ENCODE results near the gene CHMP3.
"Not testable (repeated sequence)": the region's sequence is repeated elsewhere in the genome, so short reads cannot be mapped to it uniquely, and the experiment has no call there.

Gene CHMP3

GRCh38 chr2:86499326-86499725 is 63.9 kb downstream of the CHMP3 start:
- Histone ChIP-seq H3K27ac (no peak overlapping the region), H3K4me3 (no peak overlapping the region)
- DNase-seq (ENCODE audit: low spot score) = no peak
- TF ChIP-seq CTCF (IDR thresholded peaks at IDR 0.05) = no peak

- no peak overlapping the region for H3K4me3 ChIP-seq
- H3K27ac ChIP-seq = no peak overlapping the region
- no peak for DNase-seq (ENCODE audit: low spot score)
- no peak for TF ChIP-seq CTCF (IDR thresholded peaks at IDR 0.05)
These were observed 64.6 kb downstream of the CHMP3 start for GRCh38 chr2:86498468-86499260.

- not testable (repeated sequence) for H3K27ac ChIP-seq; H3K4me3 ChIP-seq; DNase-seq (ENCODE audit: low spot score)
These were observed 66.9 kb downstream of the CHMP3 start for GRCh38 chr2:86496391-86496790.

- no peak overlapping the region for H3K4me3 ChIP-seq
- no peak for TF ChIP-seq CTCF (IDR thresholded peaks at IDR 0.05)
- H3K27ac ChIP-seq = no peak overlapping the region
- no peak for DNase-seq (ENCODE audit: low spot score)
These were observed 71.2 kb downstream of the CHMP3 start for GRCh38 chr2:86492048-86492453.

- no peak for TF ChIP-seq CTCF (IDR thresholded peaks at IDR 0.05)
- H3K4me3 ChIP-seq = no peak overlapping the region
- no peak for DNase-seq (ENCODE audit: low spot score)
- H3K27ac ChIP-seq = peak overlapping the region in 1 of 2 donors; percentile 42
These were observed 72.2 kb downstream of the CHMP3 start for GRCh38 chr2:86491088-86491487.

- H3K4me3 ChIP-seq = no peak overlapping the region
- no peak overlapping the region for H3K27ac ChIP-seq
- no peak for TF ChIP-seq CTCF (IDR thresholded peaks at IDR 0.05)
- no peak for DNase-seq (ENCODE audit: low spot score)
These were observed 73.0 kb downstream of the CHMP3 start for GRCh38 chr2:86490245-86490644.

- no peak overlapping the region for H3K27ac ChIP-seq
These were observed 73.7 kb downstream of the CHMP3 start for GRCh38 chr2:86489542-86489941.

More at GRCh38 chr2:86489542-86489941, 73.7 kb downstream of the CHMP3 start:
- H3K4me3 ChIP-seq = no peak overlapping the region
- DNase-seq (ENCODE audit: low spot score) = no peak
- TF ChIP-seq CTCF (IDR thresholded peaks at IDR 0.05) = no peak

Measured in coronary artery (tissue), 2 donors.